ENCODE results near the gene RARG.

RARG gene

DNA sequence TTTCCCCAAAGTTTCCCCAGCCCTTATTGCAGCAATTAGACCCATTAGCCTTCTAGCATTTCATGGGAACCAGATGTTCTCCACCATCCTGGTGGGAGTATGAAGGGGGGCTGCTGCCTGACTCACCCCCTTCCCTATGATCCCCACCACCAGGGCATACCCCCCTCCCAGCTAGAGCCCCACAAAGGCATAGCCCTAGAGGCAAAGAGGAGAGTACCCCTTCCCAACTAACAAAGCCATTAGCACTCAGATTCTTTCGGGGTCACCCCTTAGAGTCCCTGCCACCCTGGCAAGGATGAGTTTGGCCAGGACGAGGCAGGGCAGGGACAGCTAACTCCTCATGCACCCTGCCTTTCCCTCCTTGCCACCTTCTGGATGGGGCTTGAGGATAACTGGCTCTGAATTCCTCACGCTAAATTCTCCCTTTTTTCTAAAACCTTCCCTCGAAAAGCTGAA lies 9.2 kb downstream of the RARG start:
- FAIRE-seq = no peak

DNA sequence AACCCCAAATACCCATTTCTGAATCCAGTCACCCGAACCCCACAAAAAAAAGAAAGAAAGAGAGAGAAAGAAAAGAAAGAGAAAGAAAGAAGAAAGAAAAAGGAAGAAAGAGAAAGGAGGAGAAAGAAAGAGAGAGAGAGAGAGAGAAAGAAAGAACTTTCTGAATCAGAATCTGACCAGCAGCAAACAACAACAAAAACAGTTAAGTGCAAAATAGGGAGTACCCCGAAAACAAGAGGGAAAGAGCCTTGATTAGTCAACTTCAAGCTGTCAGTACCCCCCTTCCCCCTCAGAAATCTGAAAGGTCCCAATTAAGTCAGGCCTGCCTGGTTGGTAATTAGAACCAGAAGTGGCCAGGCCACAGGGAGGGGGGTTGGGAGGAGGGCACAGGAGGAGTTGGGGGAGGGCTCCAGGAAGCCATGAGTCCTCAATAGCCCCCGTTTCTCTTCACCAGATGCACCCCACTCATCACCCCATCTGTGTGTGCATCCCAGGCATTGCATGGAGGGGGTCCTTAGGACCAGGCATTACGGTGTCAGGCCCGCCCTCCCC lies 9.8 kb downstream of the RARG start:
- no peak for FAIRE-seq

DNA sequence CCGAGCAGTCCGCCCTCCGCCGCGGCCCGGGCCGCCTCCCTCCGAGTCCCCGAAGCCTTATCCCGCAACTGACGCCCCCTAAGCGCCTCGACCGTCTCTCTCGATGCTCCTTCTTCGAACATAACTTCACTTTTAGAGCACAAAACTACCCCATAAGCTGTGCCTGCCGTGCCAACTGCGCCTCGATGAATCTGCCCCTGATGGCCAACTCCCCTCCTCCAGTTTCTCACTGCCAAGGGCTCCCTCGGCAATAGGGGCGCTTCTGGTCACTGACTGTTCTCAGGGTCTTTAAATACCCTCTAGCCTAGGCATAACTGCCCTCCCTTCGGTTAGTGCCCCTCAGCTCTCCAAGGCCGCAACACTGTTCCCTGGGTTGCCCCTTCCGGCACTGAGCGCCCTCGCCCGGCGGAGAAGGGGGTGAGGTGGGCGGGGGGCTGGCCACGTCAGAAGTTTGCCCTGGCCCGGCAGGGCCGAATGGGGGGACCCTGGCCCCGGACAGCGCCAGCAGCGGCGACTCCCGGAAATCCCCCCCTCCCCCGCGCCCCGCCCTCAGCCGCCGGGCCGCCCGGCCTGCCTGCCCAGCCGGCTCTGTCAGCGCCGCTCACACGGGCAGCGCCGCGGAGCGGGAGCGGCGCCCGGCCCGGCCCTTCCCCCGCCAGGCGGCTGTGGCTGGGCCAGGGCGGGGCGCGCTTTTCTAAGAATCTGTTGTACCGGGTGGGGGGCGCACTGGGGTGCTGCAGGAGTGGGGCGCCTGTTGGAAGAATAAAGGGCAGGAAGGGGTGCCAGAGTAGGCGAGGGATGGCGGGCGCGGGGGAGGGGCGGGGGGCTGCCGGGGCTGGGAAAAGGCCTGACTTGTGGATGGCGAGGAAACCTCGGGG lies 10.6 kb downstream of the RARG start:
- no peak for FAIRE-seq

DNA sequence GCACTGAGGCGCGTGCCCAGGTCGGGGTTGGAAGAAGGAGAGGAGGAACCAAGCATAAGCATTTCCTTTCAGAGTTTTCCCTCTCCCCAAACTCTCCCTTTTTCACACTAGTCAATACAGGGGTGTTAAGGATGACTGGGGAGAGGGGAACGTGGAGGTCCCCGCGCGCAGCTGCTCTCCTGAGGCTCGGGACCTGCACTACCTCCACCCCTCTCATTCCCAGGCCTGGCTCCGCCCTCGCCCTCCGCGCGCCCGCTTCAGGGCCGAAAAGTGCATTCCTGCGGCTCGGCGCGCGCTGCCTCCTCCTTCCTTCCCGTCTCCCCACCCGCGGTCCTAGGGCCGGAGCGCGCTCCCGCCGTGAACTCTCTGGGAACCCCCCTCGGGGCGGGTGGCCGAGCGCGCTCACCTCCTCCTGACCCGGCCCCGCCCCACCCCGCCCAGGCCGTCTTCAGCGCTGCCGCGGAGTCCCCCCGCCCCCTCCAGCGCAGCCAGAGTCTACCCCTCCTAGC lies 11.3 kb downstream of the RARG start:
- no peak for FAIRE-seq

DNA sequence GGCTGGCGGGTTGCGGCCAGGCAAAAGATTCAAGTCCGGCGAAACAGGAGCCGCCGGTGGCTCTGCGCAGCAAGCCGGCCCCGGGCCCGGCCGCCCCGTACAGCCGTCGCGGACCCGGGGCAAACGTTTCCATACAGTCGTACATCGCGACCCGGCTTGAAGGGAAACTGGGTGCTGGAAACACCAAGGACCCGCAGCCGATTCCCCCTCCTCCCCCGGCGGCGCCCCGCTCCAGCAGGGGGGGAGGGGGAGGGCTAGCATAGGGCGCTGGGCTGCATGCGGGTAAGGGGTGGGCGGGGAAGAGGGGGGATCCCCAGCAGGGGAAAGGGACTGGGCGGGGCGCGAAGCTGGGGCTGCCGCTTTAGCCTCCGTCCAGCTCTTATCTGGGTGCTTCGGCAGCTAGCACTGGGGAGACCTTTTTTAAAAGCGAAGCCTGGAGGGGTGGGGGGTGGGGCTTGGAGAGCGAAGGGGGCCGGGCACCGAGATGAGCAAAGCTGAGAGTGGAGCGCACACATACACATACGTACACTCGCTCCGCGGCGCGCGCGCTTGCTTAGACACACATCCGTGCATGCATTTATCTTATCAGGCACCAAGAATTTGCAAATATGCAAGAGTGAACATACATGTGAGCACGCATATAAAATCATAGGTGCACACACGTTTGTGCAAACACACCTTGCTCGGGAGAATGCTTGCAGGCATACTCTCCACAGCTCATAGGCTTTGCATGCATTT lies 11.9 kb downstream of the RARG start:
- no peak for FAIRE-seq

DNA sequence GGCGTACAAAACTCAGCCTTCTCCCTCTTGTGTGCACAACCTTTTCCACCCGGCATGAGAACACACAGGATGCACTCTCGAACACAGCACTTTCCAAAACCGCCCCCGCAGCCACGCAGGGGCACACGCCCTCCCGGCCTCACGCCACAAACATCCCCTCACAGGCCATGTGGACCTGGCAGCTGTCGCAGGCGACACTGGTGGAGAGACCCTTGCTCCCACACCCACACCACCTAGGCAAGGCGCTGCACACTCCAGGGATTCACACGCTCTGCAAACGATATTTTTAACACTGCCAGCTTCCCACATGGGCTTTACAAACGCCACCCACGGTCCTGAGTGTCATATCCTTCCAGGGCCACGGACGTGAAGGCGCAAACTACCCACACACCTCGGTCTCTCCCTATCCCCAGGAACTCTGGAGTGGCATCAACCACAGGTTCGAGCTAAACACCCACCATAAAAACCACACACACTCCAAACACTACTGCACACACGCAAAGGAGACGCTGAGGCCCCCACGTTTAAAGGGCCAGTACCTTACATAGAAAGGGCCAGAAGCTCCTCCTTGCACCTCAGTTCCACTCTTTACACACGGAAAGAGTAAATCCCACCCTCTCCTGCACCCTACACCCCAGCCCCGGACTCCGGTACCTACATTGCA lies 12.6 kb downstream of the RARG start:
- FAIRE-seq = no peak

DNA sequence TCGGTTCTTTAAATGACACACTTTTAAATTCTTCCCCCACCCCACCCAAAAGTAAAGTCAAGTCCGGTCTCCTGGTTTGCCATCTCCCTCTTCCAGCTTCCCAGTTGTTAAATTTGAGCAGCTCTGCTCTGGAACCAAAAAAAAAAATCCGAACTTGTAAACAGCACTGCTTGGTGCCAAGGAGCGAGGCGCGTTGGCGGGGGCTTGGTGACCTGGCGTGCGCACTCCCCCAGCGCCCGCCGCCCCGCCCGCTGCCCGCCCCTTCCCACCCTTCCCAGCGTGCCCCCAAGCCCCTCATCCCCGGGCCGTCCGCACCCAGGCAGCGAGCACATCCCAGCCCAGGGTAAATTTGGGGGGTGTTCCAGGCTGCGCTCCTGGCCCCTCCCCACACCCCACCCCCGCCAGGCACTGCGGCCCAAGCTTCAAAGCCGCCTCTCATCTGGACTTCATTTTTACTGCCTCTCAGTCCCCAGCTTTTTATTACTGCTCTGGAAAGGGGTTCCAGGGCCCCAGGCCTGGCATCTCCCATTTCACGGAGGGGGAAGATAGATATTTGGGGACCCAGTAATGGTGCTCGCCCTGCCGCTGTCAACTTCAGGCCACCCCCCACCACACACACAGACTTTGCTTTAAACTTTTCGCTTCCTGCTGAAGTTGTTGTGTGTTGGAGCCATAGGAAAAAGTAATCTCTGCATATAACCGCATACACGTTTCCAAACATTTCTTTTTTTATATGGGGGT lies 13.3 kb downstream of the RARG start:
- no peak for FAIRE-seq

DNA sequence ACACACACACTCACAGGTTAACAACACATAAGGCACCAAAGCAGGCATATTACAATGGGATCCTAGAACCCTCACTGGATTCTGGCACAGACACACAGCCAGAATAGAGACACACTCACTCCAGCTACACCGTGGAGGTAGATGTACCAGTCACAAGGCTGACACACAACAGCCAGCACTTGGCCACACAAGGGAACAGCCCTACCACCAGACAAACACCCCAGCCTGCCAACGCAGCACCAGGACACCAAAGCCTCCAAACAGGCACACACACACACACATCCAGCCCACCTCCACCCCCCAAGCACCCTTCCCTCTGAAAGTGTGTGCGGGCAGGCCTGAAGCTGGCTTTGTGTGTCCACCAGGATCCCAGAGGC lies 14.1 kb downstream of the RARG start:
- no peak for FAIRE-seq

DNA sequence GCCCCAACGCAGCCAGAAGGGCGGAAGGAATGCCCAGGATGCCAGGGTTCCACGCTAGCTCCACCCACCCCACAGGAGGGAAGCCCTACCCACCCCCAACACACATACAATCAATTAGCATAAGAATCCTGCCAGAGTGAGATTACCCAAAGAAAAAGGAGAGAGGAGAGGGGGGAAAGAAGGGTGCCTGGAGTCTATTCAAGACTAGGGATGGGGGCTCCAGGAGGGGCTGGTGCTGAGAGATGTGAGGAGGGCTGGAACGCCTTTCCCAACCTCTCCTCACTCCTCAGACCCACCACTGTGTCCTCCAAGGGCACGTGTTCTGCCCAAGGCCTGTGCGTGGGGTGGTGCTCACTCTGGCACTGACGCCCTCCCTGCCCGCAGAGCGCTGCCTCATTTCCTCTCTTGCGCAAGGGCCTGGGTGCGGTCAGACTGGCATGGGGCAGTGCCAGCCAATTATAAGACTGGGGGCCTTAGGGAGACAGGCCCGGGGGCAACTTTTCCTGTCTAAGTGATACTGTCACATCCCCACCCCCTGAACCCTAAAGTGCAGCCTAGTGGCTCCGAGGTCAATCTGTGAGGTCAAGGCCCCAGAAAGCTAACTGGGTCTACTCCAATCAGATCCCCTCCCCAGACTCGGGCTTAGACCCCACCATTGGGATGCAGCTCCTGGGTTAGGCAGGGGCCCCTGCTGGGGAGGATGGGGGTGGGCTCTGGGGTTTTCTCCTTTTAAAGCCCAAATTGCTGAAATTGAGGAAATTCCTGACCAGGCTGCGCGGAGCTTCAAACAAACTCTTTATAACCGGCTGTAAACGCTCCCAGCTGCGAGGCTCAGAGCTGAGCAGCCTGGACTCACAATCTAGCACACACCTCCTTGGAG lies 14.7 kb downstream of the RARG start:
- no peak for FAIRE-seq

DNA sequence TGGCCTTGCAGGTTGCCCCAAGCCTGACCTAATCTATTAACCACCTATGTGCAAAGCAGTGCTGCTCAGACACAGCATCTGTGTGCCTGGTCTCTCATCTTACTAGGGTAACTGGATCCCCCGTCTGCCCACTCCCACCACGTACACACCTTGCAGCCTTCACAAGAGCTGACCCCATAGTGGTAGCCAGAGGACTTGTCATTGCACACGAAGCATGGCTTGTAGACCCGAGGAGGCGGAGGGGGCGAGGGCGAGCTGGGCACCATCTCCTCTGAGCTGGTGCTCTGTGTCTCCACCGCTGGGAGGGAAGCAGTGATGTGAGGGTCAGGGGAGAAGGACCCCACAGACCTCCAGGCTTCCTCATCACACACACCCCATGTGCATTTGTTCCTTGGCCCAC lies 16.5 kb downstream of the RARG start:
- no peak for FAIRE-seq

DNA sequence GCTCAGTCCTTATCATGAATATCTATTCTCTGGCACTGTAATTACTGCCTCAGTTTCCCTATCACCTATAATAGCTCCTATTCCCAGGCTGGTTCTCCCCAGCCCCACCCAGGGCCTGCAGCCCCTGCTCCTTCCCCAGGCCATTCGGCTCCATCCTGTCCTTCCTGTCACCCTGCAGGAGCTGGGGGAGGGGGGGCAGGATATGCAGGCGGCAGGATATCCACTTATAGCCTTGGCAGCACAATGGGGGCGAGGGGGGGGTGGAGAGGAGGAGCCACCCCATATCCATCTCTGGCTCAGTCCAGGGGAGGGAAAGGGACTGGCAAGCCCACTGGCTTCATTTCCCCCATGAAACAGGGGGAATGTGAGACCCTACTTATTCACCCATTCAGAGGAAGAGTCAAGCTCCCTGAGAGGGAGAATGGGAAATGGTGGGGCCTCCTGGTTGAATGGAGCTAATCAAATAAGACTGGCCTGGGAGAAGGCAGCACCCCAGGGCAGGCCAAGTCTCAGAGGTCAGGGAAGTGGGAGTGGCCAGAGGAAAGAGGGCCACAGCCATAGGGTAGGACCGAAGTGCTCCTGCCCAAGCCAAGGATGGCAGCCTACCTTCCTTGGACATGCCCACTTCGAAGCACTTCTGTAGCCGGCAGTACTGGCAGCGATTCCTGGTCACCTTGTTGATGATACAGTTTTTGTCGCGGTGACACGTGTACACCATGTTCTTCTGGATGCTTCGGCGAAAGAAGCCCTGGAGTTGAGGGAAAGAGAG lies 17.1 kb downstream of the RARG start:
- FAIRE-seq = no peak

DNA sequence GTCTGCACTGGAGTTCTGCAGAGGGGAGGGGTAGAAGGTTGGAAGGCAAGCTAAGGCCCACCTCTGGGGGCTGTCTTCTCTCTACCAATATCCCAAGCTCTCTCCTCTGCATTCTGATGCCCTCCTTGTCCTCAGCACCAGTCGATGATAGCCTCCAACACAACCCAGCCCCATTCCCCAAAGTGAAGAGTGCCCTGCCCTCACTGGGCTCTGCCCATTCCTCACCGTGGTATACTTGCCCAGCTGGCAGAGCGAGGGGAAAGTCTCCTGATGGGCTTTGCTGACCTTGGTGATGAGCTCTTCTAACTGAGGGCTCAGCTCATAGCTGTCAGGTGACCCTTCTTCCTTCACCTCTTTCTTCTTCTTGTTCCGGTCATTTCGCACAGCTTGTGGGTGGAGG lies 17.8 kb downstream of the RARG start:
- FAIRE-seq = no peak

DNA sequence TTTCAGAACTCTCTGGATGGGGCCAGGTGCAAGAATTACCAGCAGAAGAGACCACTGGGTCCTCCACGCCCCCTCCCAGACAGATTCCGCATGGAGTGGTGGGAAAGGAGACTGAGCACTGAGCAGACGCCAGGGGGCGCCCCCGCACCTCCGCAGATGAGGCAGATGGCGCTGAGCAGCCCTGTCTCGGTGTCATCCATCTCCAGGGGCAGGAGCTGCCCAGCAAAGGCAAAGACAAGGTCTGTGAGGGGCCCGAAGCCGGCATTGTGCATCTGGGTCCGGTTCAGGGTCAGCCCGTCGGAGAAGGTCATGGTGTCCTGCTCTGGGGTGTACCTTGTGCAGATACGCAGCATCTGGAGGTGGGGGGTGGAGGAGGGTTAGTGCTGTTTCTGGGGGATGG lies 18.7 kb downstream of the RARG start:
- no peak for FAIRE-seq

DNA sequence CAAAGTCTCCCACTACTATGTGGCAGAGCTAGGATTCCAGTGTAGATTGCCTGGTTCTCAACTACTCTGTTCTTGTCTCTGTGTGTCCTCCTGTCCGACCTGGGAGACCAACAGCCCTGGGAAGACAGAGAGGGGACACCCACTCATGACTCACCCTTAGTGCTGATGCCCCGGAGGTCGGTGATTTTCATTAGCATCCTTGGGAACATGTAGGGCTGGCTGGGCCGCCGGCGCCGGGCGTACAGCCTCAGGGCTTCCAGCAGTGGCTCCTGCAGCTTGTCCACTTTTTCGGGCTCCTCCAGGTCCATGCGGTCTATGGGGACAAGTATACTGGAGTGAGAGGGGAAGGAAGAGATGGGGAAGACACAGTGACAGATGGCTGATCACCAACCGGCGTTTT lies 19.1 kb downstream of the RARG start:
- FAIRE-seq = no peak

DNA sequence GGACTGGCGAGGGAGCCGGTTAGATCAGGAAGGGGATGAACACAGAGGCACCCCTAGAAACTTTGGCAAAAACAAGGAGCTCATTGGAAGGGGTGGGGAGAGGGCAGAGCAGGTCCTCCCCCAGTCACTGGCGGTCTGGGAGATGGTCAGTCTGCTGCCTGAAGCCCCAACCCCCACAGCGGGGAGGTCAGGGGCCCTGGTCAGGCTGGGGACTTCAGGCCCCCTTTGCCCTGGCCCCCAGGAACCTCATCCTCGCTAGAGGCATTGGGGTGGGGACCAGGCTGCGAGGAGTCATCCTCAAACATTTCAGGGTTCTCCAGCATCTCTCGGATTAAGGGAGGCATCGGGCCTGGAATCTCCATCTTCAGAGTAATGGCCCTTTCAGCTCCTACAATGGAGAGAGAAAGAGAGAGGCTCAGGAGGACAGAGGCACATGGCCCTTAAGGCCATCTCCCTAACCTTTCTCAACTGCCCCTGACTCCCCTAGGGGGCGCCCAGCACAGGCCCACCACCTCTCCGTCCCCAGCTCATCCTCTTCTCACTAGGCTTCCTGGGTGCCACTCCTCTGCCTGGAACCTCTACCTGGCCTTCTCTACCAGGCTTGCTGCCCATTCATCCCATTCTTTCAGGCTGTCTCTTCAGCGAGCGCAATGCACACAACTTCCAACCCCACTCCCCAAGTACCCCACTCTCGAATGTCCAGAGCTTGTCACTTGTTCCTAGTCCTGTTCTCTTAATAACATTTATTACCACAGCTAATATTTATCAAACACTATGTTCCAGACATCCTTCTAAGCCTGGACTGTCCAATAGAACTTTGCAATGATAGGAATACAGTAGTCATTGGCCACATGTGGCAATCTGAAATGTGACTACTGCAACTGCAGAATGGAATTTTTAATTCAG lies 20.3 kb downstream of the RARG start:
- FAIRE-seq = no peak

DNA sequence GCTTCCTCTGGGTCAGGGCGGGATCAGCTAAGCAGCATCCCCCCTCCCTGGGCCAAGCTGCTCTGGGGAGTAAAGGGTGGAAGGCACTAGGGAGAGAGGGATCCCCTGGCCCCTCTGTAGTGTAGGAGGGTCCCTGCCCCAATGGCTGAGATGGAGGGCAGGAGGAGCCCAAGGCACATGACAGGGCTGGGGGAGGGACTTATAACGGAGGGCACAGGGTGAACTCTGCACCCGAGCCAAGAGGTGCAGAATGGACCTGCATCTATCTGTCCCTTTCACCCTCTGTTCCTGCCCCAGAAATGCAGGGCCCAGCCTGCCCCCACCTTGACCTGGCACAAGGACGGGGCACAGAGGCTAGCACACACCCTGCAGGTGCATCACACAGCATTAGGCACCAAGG lies 21.2 kb downstream of the RARG start:
- FAIRE-seq = no peak

DNA sequence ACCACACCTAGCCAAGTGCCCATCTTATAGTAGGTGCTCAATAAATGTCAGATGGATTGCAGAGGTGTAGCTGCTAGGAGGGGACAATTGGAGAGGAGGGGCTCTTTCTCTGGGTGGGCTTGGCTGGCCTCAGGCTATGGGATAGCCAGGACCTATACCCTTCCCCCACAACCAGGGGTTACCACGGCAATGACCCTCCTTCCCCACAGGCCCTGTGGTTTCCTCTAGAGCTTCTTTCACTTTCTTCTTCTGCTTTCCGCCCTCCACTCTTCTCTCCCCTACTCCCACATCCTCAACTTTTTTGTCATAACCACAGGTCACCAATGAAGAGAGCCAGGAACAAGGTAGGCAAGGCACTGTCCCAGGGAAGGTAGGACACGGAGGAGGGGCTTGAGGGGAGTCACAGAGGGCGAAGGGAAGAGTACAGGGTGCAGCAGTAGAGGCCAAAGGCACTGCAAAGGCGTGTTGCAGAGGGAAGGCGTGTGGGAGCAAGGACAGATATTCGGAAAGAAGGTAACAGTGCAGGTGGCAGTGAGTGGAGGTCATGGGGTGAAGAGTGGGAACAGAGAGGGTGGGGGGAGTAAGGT lies 23.0 kb downstream of the RARG start:
- no peak for FAIRE-seq

DNA sequence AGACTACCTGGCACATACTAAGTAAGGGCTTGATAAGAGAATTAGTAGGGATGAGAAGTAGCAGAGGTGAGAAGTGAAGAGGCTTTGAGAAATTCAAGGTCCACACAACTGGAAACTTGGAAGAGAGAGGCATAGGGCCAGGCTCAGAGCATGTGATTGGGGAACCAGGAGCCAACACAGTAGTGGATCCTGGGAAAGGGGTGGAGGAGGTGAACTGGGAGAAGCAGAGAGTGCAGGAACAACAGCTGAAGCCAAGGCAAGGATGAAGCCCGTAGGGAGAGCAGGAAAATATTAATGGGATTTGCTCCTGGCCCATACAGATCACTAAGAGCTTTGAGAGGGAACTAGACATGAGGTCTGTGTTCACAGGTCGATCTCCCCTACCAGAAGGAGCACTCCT lies 23.6 kb downstream of the RARG start:
- no peak for FAIRE-seq

DNA sequence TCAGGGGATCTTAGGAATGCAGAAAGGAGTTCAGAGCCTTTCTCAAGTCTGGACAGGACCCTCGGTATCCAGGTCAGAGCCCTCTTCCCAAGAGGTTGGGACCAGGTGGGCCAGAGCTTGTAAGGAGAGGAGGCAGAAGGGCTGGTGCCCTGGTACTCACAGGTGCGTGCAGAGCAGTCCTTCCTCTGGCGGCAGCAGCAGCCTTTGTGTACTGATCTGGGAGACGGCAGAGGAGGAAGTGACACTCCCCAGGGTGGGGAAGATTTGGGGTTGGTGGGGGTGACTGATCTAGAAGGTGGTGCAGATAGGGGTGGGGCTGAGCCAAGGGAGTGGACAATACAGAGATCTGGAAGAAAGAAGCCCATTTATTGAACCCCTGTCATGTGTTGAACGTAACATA lies 25.0 kb downstream of the RARG start, which contains the start of gene ITGB7:
TSS of gene ITGB7 (minus strand) at position 210 of the 400 bp plus-strand sequence. CDS start 6,808 bp downstream, outside the sequence.
- no peak for FAIRE-seq
